Measurements from ENCODE around the gene RNF186. TPM values are rescaled to one million over a fixed set of nuclear protein-coding genes. Genes with fewer than 3 reads are reported as not detected.
"Not testable (repeated sequence)": the region's sequence is repeated elsewhere in the genome, so short reads cannot be mapped to it uniquely, and the experiment has no call there.

Gene RNF186
- 10 to 100 TPM in 1 of 3 donors, under 1 TPM in 1, not detected in 1; 0.45 to 76.3 TPM for polyA plus RNA-seq

- no peak within 1 kb of the TSS for H3K27ac ChIP-seq (ENCODE audit: low read depth, low read length)
- 31 to 91% (median 82%) methylated on average over 22 of the region's 22 CpGs for WGBS, 3 donors
These were observed at the start of gene RNF186 for GRCh38 chr1:19814681-19815503. Gene RNF186, minus strand, starts transcription at chr1:19815283. Its CDS starts 182 bp downstream, at chr1:19815101.

DNA sequence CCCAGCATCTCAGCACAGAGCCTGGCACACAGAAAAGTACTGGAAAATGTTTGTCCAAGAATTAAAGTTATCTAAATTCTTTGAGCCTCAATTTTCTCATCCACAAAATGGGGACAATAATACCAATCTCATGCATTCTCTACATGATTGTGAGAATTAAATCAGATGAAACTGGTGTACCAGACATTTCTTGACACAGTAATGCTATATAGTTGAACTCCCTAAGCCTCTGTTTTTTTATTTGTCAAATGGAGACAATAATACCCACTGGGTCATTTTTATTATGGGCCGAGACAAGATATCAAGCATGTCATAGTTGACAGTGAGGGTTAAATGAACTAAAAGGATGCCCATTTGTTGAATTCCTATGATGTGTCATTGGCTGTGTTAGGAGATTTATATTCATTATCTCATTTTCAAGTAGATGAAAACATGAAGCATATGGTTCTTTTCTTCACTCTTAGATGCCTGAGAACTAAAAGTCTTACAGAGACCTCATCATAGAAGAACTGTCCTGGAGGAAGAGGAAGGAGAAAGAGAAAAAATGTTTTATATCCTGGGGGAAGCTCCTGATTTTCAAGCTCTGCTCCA, 49.6 kb upstream of the RNF186 start:
- H3K27ac ChIP-seq (ENCODE audit: low read depth, low read length), result no peak overlapping the region
- 80 to 86% (median 82%) methylated on average over 1 of the region's 1 CpG for WGBS, 3 donors

DNA sequence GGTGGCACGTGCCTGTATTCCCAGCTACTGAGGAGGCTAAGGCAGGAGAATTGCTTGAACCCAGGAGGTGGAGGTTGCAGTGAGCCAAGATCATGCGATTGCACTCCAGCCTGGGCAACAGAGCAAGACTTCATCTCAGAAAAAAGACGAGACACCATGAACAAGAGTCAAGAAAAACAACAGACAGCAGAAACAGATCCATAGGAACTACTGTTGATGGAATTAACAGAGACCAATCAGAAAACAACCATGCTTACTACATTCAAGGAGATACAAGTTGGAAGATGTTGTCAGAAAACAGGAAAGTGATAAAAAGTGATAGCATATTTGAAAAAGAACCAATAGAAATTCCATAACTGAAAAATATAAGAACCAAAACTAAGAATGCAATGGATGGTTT, 47.9 kb upstream of the RNF186 start:
- H3K27ac ChIP-seq (ENCODE audit: low read depth, low read length), result no peak overlapping the region
- 80 to 87% (median 86%) methylated on average over 3 of the region's 3 CpGs for WGBS, 3 donors

GRCh38 chr1:19861842-19862530, 46.9 kb upstream of the RNF186 start:
- 79 to 87% (median 86%) methylated on average over 1 of the region's 1 CpG for WGBS, 3 donors
- H3K27ac ChIP-seq (ENCODE audit: low read depth, low read length), result no peak overlapping the region

DNA sequence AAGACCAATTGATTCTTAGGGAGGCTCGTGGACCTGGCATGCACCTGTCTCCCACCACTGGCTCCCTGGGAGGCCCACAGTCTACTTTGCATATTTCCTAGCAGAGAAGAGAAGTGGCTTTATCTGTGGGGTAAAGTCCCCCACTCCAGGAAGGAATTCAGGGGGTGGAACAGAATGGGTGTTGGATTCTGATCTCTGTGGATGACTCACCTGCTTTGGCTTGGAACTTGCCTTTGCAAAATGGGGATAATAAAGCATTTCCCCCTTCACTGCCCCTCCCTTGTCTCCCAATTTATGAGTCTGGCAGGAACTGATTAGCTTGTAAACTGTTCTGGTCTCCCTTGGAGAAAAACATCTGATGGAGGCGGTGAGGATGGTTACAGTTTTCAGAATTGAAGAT, 46.0 kb upstream of the RNF186 start:
- no peak overlapping the region for H3K27ac ChIP-seq (ENCODE audit: low read depth, low read length)
- 60 to 81% (median 65%) methylated on average over 2 of the region's 2 CpGs for WGBS, 3 donors

- WGBS, 3 donors, result 70 to 79% (median 71%) methylated on average over 2 of the region's 2 CpGs
- H3K27ac ChIP-seq (ENCODE audit: low read depth, low read length), result no peak overlapping the region
These were observed 45.3 kb upstream of the RNF186 start for GRCh38 chr1:19860418-19860817.

- WGBS, 3 donors, result 73 to 92% (median 88%) methylated on average over 2 of the region's 2 CpGs
- H3K27ac ChIP-seq (ENCODE audit: low read depth, low read length), result no peak overlapping the region
These were observed 44.8 kb upstream of the RNF186 start for GRCh38 chr1:19859876-19860275.

- no peak overlapping the region for H3K27ac ChIP-seq (ENCODE audit: low read depth, low read length)
- 10 to 46% (median 10%) methylated on average over 5 of the region's 5 CpGs for WGBS, 3 donors
These were observed 43.8 kb upstream of the RNF186 start for GRCh38 chr1:19858893-19859292.

- no peak overlapping the region for H3K27ac ChIP-seq (ENCODE audit: low read depth, low read length)
These were observed 39.8 kb upstream of the RNF186 start for GRCh38 chr1:19854866-19855265.

- H3K27ac ChIP-seq (ENCODE audit: low read depth, low read length), result no peak overlapping the region
- WGBS, 3 donors, result 78 to 87% (median 84%) methylated on average over 1 of the region's 1 CpG
These were observed 37.0 kb upstream of the RNF186 start for GRCh38 chr1:19852036-19852435.

GRCh38 chr1:19850214-19850613, 35.1 kb upstream of the RNF186 start:
- H3K27ac ChIP-seq (ENCODE audit: low read depth, low read length), result no peak overlapping the region
- WGBS, 3 donors, result 48 to 88% (median 54%) methylated on average over 7 of the region's 7 CpGs

DNA sequence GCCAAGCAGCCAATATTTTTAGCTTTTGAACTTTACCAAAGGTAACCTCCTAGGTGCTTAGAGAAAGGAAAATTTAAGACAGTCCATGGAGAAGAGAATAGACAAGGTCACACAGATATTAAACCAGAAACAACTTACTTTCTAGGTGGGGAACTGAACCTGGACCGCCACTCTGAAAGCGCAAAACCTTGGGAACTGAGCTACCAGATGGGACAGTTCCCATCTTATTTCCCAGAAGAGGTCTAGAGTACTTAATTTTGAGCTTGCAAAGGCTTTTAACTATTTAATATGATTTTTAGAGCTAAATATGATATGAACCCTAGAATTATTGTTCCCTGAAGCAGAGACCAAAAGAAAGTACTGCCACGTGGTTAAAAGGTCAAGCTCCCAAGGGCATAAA, 34.2 kb upstream of the RNF186 start:
- 50 to 84% (median 70%) methylated on average over 3 of the region's 3 CpGs for WGBS, 3 donors
- H3K27ac ChIP-seq (ENCODE audit: low read depth, low read length), result not testable (repeated sequence)

DNA sequence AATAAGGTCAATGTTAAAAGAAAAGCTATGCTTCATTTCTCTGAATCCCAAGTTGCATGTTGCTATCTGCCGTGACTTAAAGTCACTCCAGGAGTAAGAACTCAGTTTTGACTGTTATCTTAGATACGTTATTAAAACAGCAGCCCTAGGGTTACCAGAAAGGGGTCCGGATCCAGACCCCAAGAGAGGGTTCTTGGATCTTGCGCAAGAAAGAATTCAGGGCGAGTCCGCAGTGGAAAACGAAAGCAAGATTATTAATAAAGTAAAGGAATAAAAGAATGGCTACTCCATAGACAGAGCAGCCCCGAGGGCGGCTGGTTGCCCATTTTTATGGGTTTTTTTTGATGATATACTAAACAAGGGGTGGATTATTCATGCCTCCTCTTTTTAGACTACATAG, 32.3 kb upstream of the RNF186 start:
- WGBS, 3 donors, result 71 to 90% (median 77%) methylated on average over 9 of the region's 9 CpGs

GRCh38 chr1:19846338-19846737, 31.3 kb upstream of the RNF186 start:
- no peak overlapping the region for H3K27ac ChIP-seq (ENCODE audit: low read depth, low read length)
- 94 to 97% (median 95%) methylated on average over 3 of the region's 3 CpGs for WGBS, 3 donors

More for the DNA sequence above, 32.3 kb upstream of the RNF186 start:
- not testable (repeated sequence) for H3K27ac ChIP-seq (ENCODE audit: low read depth, low read length)

GRCh38 chr1:19845555-19845954, 30.5 kb upstream of the RNF186 start:
- no peak overlapping the region for H3K27ac ChIP-seq (ENCODE audit: low read depth, low read length)
- WGBS, 3 donors, result 85 to 94% (median 90%) methylated on average over 8 of the region's 8 CpGs

DNA sequence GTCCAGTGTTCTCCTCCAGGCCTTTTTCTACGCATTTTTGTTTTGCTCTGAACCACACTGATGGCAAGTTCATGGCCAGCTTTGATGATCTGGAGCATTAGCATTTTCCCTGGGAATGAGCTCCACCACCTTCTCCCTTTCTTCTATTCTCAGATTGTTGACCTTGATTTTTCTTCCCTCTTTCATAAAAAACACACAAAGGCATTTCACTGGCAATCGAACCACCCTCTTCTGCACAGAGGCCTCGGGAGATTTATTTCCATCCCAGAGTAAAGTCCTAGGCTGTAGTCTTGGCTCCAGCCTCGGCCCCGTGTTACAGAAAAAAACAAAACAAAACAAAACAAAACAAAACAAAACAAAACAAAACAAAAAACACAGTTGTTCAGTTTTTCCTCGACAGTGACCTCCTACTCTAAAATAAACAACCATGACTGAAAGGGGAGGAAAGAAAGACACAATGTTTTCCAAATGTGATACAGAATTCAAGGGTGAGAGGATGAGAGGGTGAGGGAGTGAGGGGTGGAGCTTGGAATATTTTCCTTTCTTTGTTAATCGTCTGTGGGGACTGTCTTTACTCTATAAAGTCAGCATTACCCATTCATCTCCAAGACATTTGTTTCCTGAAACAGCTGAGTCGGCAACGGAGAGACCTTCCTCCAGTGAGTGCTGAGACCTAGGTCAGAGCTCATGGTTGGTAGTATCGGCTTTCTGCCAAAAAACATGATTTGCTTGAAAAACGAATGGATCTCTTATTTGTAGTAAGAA, 29.8 kb upstream of the RNF186 start:
- no peak overlapping the region for H3K27ac ChIP-seq (ENCODE audit: low read depth, low read length)
- WGBS, 3 donors, result 24 to 34% (median 25%) methylated on average over 11 of the region's 11 CpGs

- H3K27ac ChIP-seq (ENCODE audit: low read depth, low read length), result no peak overlapping the region
These were observed 25.1 kb upstream of the RNF186 start for GRCh38 chr1:19840228-19840627.

- WGBS, 3 donors, result 44 to 81% (median 55%) methylated on average over 2 of the region's 2 CpGs
These were observed 22.8 kb upstream of the RNF186 start for GRCh38 chr1:19837866-19838265.

DNA sequence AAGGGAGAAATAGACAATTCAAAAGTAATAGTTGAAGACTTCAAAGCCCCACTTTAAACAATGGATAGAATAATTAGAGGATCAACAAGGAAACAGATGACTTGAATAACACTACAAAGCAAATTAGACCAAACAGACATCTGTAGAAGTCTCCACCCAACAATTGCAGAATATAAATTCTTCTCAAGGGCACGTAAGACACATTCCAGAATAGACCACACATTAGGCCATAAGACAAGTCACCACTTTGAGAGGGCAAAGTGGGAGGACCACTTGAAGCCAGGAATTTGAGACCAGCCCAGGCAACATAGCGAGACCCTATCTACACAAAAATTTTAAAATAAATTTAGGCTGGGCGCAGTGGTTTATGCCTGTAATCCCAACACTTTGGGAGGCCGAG, 20.5 kb upstream of the RNF186 start:
- whole genome bisulfite sequencing, 3 donors, result 87 to 90% (median 90%) methylated on average over 4 of the region's 4 CpGs
- no peak overlapping the region for H3K27ac ChIP-seq (ENCODE audit: low read depth, low read length)

More at GRCh38 chr1:19837866-19838265, 22.8 kb upstream of the RNF186 start:
- no peak overlapping the region for H3K27ac ChIP-seq (ENCODE audit: low read depth, low read length)
